GM12891 (cell line): ENCODE measurements around the gene USP27X.

Source experiments
- DNase-seq: peaks from one replicate; pipeline ENCODE4 v3.0.0; 2011; ENCODE audit warnings: low spot score; ENCODE audit not compliant: insufficient read length
- FAIRE-seq: peaks from 2 replicates; lab custom pipeline; 2011; peaks lifted over from hg19 to GRCh38; lab: Jason Lieb, UNC
- PAX5 ChIP-seq: IDR thresholded peaks from 2 replicates; pipeline ENCODE4 v1.6.1; 2011; ENCODE audit warnings: low read length, moderate library complexity, mild to moderate bottlenecking; ENCODE audit not compliant: insufficient read depth, severe bottlenecking
- POLR2A ChIP-seq: IDR thresholded peaks from 2 replicates; pipeline ENCODE4 v1.6.1; 2011; ENCODE audit warnings: low read depth, low read length, control low read depth
- POLR2AphosphoS5 ChIP-seq: IDR thresholded peaks from 2 replicates; pipeline ENCODE4 v1.6.1; 2011; ENCODE audit warnings: low read depth, low read length, control low read depth
- POU2F2 ChIP-seq: IDR thresholded peaks from 2 replicates; pipeline ENCODE4 v1.6.1; 2011; ENCODE audit warnings: low read depth, mild to moderate bottlenecking, control low read depth, low read length, moderate library complexity
- SPI1 ChIP-seq: IDR thresholded peaks from 2 replicates; pipeline ENCODE4 v1.6.1; 2011; ENCODE audit warnings: low read depth, low read length, control low read depth
- TAF1 ChIP-seq: IDR thresholded peaks from 2 replicates; pipeline ENCODE4 v1.6.1; 2011; ENCODE audit warnings: low read depth, low read length, control low read depth

USP27X gene

DNA sequence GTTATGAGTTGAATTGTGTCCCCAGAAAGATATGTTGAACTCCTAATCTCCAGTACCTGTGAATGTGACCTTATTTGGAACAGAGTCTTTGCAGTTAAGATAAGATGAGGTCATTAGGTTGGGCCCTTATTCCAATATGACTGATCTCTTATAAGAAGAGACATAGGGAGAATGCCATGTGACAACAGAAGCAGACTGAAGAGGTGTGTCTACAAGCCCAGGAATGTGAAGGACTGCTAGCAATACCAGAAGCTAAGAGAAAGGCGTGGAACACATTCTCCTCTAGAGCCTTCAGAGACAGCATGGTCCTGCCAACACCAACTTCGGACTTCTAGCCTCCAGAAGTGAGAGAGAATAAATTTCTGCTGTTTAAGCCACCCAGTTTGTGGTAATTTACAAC is 22.5 kb upstream of the USP27X start:
- no peak for TF ChIP-seq TAF1
- no peak for TF ChIP-seq POU2F2
- no peak for TF ChIP-seq PAX5
- TF ChIP-seq POLR2AphosphoS5, result no peak
- no peak for TF ChIP-seq SPI1
- no peak for TF ChIP-seq POLR2A
- DNase-seq (no peak), FAIRE-seq (no peak)

DNA sequence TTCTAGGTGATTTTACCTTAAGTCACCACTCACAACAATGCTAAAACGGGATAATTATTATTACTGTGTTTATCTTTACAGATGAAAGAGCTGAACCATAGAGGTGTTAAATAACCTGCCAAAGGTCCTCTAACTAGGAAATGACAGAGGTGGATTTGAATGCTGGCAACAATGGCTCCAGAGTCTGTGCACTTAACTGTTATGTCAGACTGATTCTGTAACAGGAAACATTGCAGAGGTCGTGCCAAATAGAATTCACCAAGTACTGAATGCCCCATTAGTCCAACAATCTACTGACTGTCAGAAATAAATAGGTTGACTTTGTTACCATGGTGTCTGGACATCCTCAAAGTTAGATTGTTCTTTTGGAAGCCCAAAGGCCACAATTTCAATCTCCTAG is 20.9 kb upstream of the USP27X start:
- TF ChIP-seq PAX5, result no peak
- no peak for TF ChIP-seq TAF1
- no peak for TF ChIP-seq POU2F2
- no peak for TF ChIP-seq SPI1
- TF ChIP-seq POLR2AphosphoS5, result no peak
- no peak for TF ChIP-seq POLR2A
- no peak for FAIRE-seq
- DNase-seq, result no peak

DNA sequence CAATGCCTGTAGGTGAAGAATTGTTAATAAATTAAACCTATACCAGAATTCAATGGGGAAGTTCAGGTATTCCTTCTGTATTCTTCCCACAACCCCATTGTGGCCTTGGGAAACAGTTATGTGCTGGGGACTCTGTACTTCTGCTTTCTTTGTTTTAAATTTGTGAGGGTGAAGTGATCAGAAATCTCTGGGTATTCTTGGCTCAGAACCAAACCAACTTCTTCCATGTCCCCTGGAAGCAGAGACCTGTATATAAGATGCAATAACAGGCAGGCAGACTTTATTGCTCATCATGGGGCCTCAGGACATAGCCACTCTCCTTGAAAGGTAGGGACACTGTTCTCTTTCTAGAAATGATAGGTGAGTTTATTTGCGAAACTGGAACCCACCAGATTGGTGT is 19.8 kb upstream of the USP27X start:
- DNase-seq (no peak), FAIRE-seq (no peak)
- TF ChIP-seq PAX5 (no peak), TAF1 (no peak), SPI1 (no peak)

DNA sequence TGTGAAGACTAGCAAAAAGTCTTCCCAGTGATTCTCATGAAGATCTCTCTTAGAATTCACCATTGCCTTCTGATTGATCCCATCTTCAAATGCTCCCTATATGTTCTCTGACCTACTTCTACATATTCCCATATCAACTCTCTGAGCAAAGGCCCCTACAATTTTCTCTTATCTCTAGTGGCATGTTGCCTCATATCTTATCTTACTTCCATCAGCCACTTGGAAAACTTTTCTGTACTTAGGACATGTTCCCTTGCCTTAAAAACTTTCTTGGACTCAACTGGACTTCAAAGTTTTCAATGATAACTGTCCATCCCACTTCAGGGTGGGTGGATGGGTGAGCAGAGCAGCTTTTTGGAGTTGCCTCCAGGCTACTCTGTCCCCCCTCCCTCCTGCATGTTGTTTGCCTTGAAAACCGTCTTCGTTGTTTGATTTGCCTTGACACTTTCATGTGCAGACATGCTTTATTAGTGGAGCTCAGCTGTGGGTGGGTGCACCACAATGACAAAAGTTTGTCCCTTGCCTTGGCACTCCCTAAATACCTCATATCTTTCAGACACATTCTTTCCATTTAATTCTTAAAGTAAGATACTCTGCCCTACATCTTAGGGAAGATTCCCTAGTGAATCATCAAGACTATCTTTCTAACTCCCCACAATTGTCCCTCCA is 18.3 kb upstream of the USP27X start:
- DNase-seq, result no peak
- no peak for FAIRE-seq
- TF ChIP-seq POU2F2 (no peak), POLR2AphosphoS5 (no peak), PAX5 (no peak), POLR2A (no peak), TAF1 (no peak), SPI1 (no peak)

DNA sequence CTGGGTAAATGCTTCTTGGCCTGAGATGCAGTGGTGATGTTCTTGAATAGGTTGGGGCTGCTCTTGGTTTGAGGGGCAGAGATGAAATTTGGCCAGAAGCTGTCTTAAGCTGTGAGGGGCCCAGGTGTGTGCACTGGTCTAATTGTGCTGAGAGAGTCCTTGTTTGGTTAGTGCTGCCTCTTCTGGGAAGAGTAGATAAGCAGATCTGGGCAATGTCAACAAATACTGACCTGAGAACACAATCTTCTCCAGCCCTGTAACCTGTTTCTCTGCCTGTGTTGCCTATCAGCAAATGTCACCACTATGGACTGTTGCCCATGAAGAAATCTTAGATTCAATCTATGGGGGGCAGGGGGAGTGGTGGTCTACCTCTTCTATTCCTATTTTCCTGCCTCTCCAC is 17.2 kb upstream of the USP27X start:
- no peak for DNase-seq
- TF ChIP-seq TAF1, result no peak
- no peak for TF ChIP-seq POLR2A
- TF ChIP-seq PAX5, result no peak
- no peak for TF ChIP-seq POLR2AphosphoS5
- TF ChIP-seq SPI1, result no peak
- TF ChIP-seq POU2F2, result no peak
- FAIRE-seq, result no peak

DNA sequence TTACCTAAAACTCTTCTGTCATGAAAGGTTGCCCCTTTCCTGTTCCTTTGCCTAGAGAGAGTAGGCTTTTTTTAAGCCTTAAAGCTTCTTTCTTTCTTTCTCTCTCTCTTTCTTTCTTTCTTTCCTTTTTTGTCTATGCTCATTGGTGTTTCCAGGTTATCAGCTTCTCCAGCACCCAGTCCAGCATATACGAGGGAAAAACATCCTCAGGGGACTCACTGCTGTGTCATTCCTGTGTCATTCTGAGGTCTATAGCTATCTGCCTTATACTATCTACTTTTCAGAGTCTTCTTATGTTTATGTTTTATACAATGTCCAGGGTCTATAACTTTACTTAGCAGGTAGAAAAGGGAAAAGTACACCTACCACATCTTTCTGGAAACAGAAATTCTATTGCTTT is 10.5 kb upstream of the USP27X start:
- no peak for DNase-seq
- TF ChIP-seq SPI1 (no peak), TAF1 (no peak), POU2F2 (no peak), POLR2AphosphoS5 (no peak), POLR2A (no peak), PAX5 (no peak)
- no peak for FAIRE-seq

DNA sequence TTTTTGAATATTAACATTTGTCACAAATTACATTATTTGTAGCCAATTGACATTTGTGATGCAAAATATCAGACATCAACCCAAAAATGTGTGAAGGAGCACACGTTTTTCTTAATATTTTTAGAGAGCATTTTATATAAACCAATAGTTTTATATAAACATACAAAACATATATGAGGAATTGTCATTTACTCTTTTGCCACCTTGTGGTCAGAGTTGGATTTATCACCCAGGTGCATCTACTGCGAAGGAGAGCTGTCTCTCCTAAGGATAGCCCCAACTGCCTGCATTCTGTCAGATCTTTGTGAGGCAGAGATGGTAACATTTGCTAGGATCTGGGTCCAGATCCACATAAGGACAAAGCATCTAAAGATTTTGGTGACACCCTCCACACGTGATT is 2.5 kb upstream of the USP27X start:
- FAIRE-seq (no peak), DNase-seq (peak; percentile 22)
- TF ChIP-seq PAX5 (no peak), POLR2A (no peak), TAF1 (no peak), POLR2AphosphoS5 (no peak), SPI1 (no peak), POU2F2 (no peak)

DNA sequence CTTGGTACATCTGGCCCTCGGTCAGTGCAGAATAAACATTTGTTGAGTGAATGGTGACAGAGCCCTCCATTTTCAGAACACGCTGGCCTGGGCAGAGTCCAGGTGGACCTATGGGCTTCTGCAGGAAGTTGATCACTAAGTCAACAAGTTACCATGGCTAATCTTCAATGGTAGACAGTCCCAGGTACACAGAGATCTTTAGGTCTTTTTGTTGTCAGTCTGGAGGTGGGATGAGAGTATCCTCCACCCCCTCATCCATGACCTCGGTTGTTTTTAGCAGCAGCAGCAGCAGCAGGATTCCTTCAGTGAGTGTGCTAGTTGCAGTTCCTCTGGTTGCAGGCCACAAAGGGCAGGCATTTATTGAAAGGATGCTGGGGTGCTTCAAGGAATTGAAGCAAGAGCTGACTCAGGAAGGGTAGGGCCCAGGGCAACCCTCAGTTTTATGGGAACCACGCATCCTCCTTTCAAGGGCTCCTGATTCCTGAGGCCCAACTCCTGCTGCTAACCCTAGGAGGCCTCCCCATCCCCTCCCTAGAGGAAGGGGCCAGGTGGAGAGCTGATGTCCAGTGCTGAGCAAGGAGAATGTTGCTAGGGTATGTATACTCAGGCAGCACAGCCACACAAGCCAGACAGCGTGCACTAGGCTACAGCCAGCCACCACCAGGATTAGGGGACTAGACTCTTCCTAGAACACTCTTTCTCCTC is 1.7 kb upstream of the USP27X start:
- TF ChIP-seq POLR2AphosphoS5, result no peak
- TF ChIP-seq SPI1, result 0 out of 2 replicates have a peak, but pooled peaks have one; percentile 3
- TF ChIP-seq TAF1, result no peak
- no peak for TF ChIP-seq PAX5
- no peak for TF ChIP-seq POU2F2
- no peak for TF ChIP-seq POLR2A
- no peak for FAIRE-seq

DNA sequence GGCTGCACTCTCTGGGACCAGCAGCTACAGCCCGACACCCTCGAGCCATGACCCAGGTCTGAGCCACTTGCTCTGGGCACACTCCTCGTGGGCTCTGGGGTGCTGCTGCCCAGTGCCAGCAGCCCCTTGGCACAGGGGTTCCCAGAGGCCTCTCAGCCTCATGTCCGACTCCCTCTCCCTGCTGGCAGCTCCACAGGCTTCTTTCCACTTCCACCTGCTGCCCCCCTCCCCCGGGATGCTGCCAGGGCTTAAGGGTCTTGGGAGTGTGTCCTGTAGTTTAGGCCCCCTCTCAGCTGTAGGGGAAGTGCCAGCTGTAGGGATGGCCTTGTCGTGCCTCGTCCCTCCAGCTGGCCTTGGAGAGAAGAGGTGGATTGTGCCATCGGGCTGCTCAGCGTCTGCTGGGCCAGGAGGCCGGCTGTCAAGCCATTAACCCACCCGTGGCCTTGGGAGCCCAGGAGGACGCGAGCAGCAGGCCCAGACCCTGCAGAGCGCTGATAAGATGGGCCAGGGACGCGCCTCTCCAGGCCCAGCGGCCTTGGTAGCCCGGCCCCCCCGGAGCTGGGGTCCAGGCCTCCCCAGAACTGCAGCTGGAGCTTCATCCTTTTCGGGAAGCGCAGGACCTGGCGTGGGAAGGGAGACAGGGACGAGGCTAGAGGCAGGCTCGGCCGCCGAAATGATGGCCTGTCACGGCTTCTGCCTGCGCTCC is 1.0 kb upstream of the USP27X start:
- no peak for FAIRE-seq
- TF ChIP-seq POU2F2 (no peak), TAF1 (no peak), POLR2A (no peak), PAX5 (no peak), POLR2AphosphoS5 (no peak), SPI1 (no peak)
- no peak for DNase-seq

More for the DNA sequence above, 1.7 kb upstream of the USP27X start:
- DNase-seq, result no peak
